Suprapubic skin (tissue), 4 donors: ENCODE data around the gene CA7. TPM values are rescaled to one million over a fixed set of nuclear protein-coding genes. Genes with fewer than 3 reads are reported as not detected.

ENCODE experiments used
- DNase-seq, 2 donors: peaks; one replicate each; pipeline ENCODE4 v3.0.0-alpha.2; 2019; ENCODE audit warnings: low spot score in 2 of 2
- H3K27ac ChIP-seq: fragments of 200-600 bp; sonication (generic); one replicate; pipeline ENCODE4 v1.5.1; 2019
- H3K27me3 ChIP-seq: fragments of 200-600 bp; sonication (generic); one replicate; pipeline ENCODE4 v1.5.1; 2019
- H3K36me3 ChIP-seq: fragments of 200-600 bp; sonication (generic); one replicate; pipeline ENCODE4 v1.5.1; 2019
- H3K4me1 ChIP-seq: fragments of 200-600 bp; sonication (generic); one replicate; pipeline ENCODE4 v1.5.1; 2019
- H3K4me3 ChIP-seq: fragments of 200-600 bp; sonication (generic); one replicate; pipeline ENCODE4 v1.5.1; 2019; ENCODE audit warnings: mild to moderate bottlenecking
- H3K9me3 ChIP-seq: fragments of 200-600 bp; sonication (generic); one replicate; pipeline ENCODE4 v1.5.1; 2019
- CTCF ChIP-seq, 2 donors: fragments of 200-600 bp in 1 of 2; fragments of 450-650 bp in 1 of 2; sonication (generic) in 1 of 2; IDR thresholded peaks; one replicate each; pipeline ENCODE4 v1.5.1; 2016 to 2019; ENCODE audit warnings: antibody characterized with exemption in 2 of 2, mild to moderate bottlenecking in 1 of 2, moderate library complexity in 1 of 2
- EP300 ChIP-seq: sonication (generic); formaldehyde crosslinking; IDR thresholded peaks from one replicate; pipeline ENCODE4 v1.6.1; 2017; ENCODE audit warnings: antibody characterized with exemption
- POLR2A ChIP-seq, 2 donors: fragments of 450-650 bp; IDR thresholded peaks; one replicate each; pipeline ENCODE4 v1.6.1; 2017; ENCODE audit warnings: antibody characterized with exemption in 2 of 2, mild to moderate bottlenecking in 2 of 2, moderate library complexity in 2 of 2
- POLR2AphosphoS5 ChIP-seq, 3 donors: sonication (generic); formaldehyde crosslinking; IDR thresholded peaks; one replicate each; pipeline ENCODE4 v1.6.1; 2017; ENCODE audit warnings: antibody characterized with exemption in 3 of 3
- WGBS: methylation state at CpG from one replicate; pipeline ENCODE4 v1.1.5; 2018; 5-methylcytosine and 5-hydroxymethylcytosine counted together
- total RNA-seq, 4 donors: library from RNA; depleted of rRNA; stranded (reverse); fragments of >200 nt; gene quantifications; one replicate each; pipeline ENCODE4 v1.1.0, GENCODE V29; 2016

The CA7 gene
- total RNA-seq, 4 donors from 2014 or later: not detected

DNA sequence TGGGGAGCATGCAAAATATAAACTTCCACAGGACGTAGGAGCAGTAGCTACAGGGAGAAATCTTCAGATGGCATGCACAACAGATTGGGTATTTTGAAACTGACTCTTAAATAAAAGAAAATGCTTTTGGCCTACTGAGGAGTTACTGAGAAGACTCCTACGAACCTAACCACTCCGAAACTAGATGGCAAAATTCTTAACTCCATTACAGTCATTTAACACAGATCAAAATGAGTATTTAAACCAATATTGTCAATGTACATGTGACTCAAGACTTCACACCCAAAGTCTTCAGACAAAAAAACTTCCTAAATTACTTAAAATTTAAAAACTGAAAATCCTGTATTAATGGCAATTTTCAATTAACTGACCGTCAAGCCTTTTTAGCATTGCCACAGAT lies 34.4 kb upstream of the CA7 start:
- Histone ChIP-seq H3K4me3 (no peak overlapping the region), H3K4me1 (no peaks in the 10 kb centered on the region), H3K27ac (no peak overlapping the region), H3K9me3 (no peaks in the 10 kb centered on the region), H3K36me3 (peaks cover 90% of the 10 kb centered on the region), H3K27me3 (no peaks in the 10 kb centered on the region)
- 97% methylated on average over 4 of the region's 4 CpGs for WGBS
- DNase-seq: no peak
- no peak for TF ChIP-seq CTCF (IDR thresholded peaks at IDR 0.05)
- TF ChIP-seq POLR2AphosphoS5 (IDR thresholded peaks at IDR 0.05): no peak
- no peak for TF ChIP-seq POLR2A (IDR thresholded peaks at IDR 0.05)
- TF ChIP-seq EP300: no peak

DNA sequence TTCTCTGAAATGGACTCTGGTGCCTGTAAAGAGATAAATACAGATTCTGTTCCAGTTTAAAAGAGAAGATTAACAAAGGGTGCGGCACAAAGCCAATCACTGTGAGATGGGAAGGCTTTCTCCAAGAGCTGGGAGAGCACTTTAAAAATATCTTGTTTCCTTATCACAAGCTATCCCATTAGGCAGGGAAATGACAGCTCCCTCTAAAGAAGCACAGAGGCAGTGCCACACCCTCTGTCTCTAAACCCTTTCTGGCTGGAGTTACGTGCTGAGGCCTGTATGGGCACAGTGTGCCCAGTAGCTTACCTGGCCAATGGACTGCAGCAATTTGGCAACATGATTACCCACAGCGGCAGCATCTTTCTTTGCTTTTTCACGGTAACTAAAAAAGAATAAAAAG lies 33.8 kb upstream of the CA7 start:
- no peaks in the 10 kb centered on the region for H3K4me1 ChIP-seq
- no peak for DNase-seq
- no peak overlapping the region for H3K4me3 ChIP-seq
- H3K27me3 ChIP-seq: no peaks in the 10 kb centered on the region
- TF ChIP-seq CTCF (IDR thresholded peaks at IDR 0.05) (no peak), EP300 (no peak), POLR2A (IDR thresholded peaks at IDR 0.05) (no peak), POLR2AphosphoS5 (IDR thresholded peaks at IDR 0.05) (no peak)
- no peaks in the 10 kb centered on the region for H3K9me3 ChIP-seq
- 70% methylated on average over 4 of the region's 4 CpGs for WGBS
- H3K36me3 ChIP-seq: peaks cover 90% of the 10 kb centered on the region
- H3K27ac ChIP-seq: no peak overlapping the region

- no peaks in the 10 kb centered on the region for H3K9me3 ChIP-seq
- H3K4me1 ChIP-seq: no peaks in the 10 kb centered on the region
- H3K4me3 ChIP-seq: no peak overlapping the region
- H3K27me3 ChIP-seq: no peaks in the 10 kb centered on the region
- peaks cover 91% of the 10 kb centered on the region for H3K36me3 ChIP-seq
- WGBS: 90% methylated on average over 7 of the region's 7 CpGs
- TF ChIP-seq POLR2AphosphoS5 (IDR thresholded peaks at IDR 0.05): no peak
- DNase-seq: no peak
- no peak overlapping the region for H3K27ac ChIP-seq
These were observed 33.2 kb upstream of the CA7 start for GRCh38 chr16:66811043-66811442.

GRCh38 chr16:66814734-66815133 lies 29.5 kb upstream of the CA7 start:
- H3K4me3 ChIP-seq: no peak overlapping the region
- peaks cover 94% of the 10 kb centered on the region for H3K36me3 ChIP-seq
- 91% methylated on average over 2 of the region's 2 CpGs for WGBS
- H3K27ac ChIP-seq: no peak overlapping the region
- no peaks in the 10 kb centered on the region for H3K9me3 ChIP-seq
- DNase-seq: no peak
- H3K4me1 ChIP-seq: no peaks in the 10 kb centered on the region
- H3K27me3 ChIP-seq: no peaks in the 10 kb centered on the region
- TF ChIP-seq POLR2AphosphoS5 (IDR thresholded peaks at IDR 0.05): no peak
- TF ChIP-seq EP300: no peak
- TF ChIP-seq CTCF (IDR thresholded peaks at IDR 0.05): no peak
- TF ChIP-seq POLR2A (IDR thresholded peaks at IDR 0.05): no peak

DNA sequence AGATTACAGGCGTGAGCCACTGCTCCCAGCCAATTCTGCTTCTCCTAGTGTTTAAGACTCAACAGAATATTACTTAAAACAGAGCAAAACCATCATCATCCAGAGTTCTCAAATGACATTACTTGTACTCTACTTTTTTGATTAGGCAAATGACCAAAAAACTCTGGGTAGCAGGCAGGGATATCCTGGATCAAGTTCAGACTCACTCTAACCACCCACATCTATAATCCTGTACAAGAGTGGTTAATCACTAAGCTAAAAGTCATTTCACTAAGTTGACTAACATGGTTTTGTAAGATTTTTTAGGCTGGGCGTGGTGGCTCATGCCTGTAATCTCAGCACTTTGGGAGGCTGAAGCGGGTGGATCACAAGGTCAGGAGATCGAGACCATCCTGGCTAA lies 20.2 kb upstream of the CA7 start:
- Histone ChIP-seq H3K9me3 (no peaks in the 10 kb centered on the region), H3K4me1 (no peaks in the 10 kb centered on the region), H3K4me3 (no peak overlapping the region), H3K36me3 (peaks cover 65% of the 10 kb centered on the region), H3K27me3 (no peaks in the 10 kb centered on the region), H3K27ac (no peak overlapping the region)
- TF ChIP-seq CTCF (IDR thresholded peaks at IDR 0.05) (no peak), POLR2AphosphoS5 (IDR thresholded peaks at IDR 0.05) (no peak), POLR2A (IDR thresholded peaks at IDR 0.05) (no peak)
- DNase-seq: no peak
- 96% methylated on average over 4 of the region's 4 CpGs for WGBS
